CMK (cell line): ENCODE data around the gene ZG16B.

Source experiments
- DNase-seq: peaks from one replicate; pipeline ENCODE4 v3.0.0-alpha.2; 2010; ENCODE audit warnings: low read depth

Gene ZG16B

GRCh38 chr16:2825049-2825742 lies 4.9 kb upstream of the ZG16B start:
- DNase-seq = no peak

- no peak for DNase-seq
These were observed 4.2 kb upstream of the ZG16B start for GRCh38 chr16:2825906-2826305.

- no peak for DNase-seq
These were observed 3.3 kb upstream of the ZG16B start for GRCh38 chr16:2826591-2827373.

GRCh38 chr16:2827374-2827791 lies 2.7 kb upstream of the ZG16B start:
- DNase-seq = no peak

- DNase-seq = no peak
These were observed 2.1 kb upstream of the ZG16B start for GRCh38 chr16:2827831-2828520.

- DNase-seq = no peak
These were observed 1.6 kb upstream of the ZG16B start for GRCh38 chr16:2828521-2828840.

- no peak for DNase-seq
These were observed 1.1 kb upstream of the ZG16B start for GRCh38 chr16:2828876-2829430.

GRCh38 chr16:2830355-2830695 lies 222 bp downstream of the ZG16B start:
- no peak for DNase-seq

- no peak for DNase-seq
These were observed 1.1 kb downstream of the ZG16B start for GRCh38 chr16:2831203-2831602.

GRCh38 chr16:2833776-2834175 lies 3.7 kb downstream of the ZG16B start:
- no peak for DNase-seq

- no peak for DNase-seq
These were observed 4.9 kb downstream of the ZG16B start for GRCh38 chr16:2834968-2835367.

GRCh38 chr16:2835638-2836493 lies 5.8 kb downstream of the ZG16B start:
- DNase-seq = no peak

- no peak for DNase-seq
These were observed 6.8 kb downstream of the ZG16B start for GRCh38 chr16:2836646-2837508.

- DNase-seq = no peak
These were observed 8.8 kb downstream of the ZG16B start for GRCh38 chr16:2838928-2839327.

GRCh38 chr16:2839650-2840450 lies 9.7 kb downstream of the ZG16B start:
- DNase-seq = no peak

- no peak for DNase-seq
These were observed 10.8 kb downstream of the ZG16B start for GRCh38 chr16:2840914-2841313.

GRCh38 chr16:2841606-2842339 lies 11.7 kb downstream of the ZG16B start:
- DNase-seq = peak; percentile 66

- peak; percentile 93 for DNase-seq
These were observed 12.4 kb downstream of the ZG16B start for GRCh38 chr16:2842340-2843000.

- DNase-seq = no peak
These were observed 13.4 kb downstream of the ZG16B start for GRCh38 chr16:2843526-2843925.
